ENCODE data around the gene CRABP2.

GRCh38 chr1:156746406-156746727 is 41.0 kb upstream of the CRABP2 start:
- TF ChIP-seq, protein P1, sequence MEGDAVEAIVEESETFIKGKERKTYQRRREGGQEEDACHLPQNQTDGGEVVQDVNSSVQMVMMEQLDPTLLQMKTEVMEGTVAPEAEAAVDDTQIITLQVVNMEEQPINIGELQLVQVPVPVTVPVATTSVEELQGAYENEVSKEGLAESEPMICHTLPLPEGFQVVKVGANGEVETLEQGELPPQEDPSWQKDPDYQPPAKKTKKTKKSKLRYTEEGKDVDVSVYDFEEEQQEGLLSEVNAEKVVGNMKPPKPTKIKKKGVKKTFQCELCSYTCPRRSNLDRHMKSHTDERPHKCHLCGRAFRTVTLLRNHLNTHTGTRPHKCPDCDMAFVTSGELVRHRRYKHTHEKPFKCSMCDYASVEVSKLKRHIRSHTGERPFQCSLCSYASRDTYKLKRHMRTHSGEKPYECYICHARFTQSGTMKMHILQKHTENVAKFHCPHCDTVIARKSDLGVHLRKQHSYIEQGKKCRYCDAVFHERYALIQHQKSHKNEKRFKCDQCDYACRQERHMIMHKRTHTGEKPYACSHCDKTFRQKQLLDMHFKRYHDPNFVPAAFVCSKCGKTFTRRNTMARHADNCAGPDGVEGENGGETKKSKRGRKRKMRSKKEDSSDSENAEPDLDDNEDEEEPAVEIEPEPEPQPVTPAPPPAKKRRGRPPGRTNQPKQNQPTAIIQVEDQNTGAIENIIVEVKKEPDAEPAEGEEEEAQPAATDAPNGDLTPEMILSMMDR (IDR thresholded peaks at IDR 0.05) = no peak
- TF ChIP-seq POLR2A (IDR thresholded peaks at IDR 0.05) = no peak

Data from adrenal gland (tissue), 5 donors.